Glutamatergic neuron (in vitro differentiated cells): ENCODE measurements around the gene RGMB. TPM values are rescaled to one million over a fixed set of nuclear protein-coding genes. Genes with fewer than 3 reads are reported as not detected.

Source experiments
- DNase-seq: peaks from one replicate; pipeline ENCODE4 v3.0.0; 2022
- H3K27ac Mint-ChIP-seq: one replicate; pipeline ENCODE4 v1.8.0; 2020; ENCODE audit warnings: mild to moderate bottlenecking, mixed read lengths, inconsistent platforms; ENCODE audit not compliant: unreplicated experiment
- H3K27me3 Mint-ChIP-seq: one replicate; pipeline ENCODE4 v1.8.0; 2020; ENCODE audit warnings: mild to moderate bottlenecking, moderate library complexity, mixed read lengths, inconsistent platforms; ENCODE audit not compliant: unreplicated experiment
- H3K36me3 Mint-ChIP-seq: one replicate; pipeline ENCODE4 v1.8.0; 2020; ENCODE audit warnings: mild to moderate bottlenecking, mixed read lengths, inconsistent platforms; ENCODE audit not compliant: unreplicated experiment
- H3K4me1 Mint-ChIP-seq: one replicate; pipeline ENCODE4 v1.8.0; 2020; ENCODE audit warnings: mild to moderate bottlenecking, low read depth, mixed read lengths, inconsistent platforms; ENCODE audit not compliant: unreplicated experiment
- H3K4me3 Mint-ChIP-seq: one replicate; pipeline ENCODE4 v1.8.0; 2020; ENCODE audit warnings: mild to moderate bottlenecking, mixed read lengths, inconsistent platforms; ENCODE audit not compliant: unreplicated experiment
- H3K9me3 Mint-ChIP-seq: one replicate; pipeline ENCODE4 v1.8.0; 2020; ENCODE audit warnings: mild to moderate bottlenecking, moderate library complexity, mixed read lengths, inconsistent platforms; ENCODE audit not compliant: unreplicated experiment
- CTCF ChIP-seq: fragments of 200-600 bp; sonication (generic); IDR thresholded peaks from one replicate; pipeline ENCODE4 v1.5.0; 2021; ENCODE audit not compliant: partially characterized antibody, unreplicated experiment
- total RNA-seq: library from RNA; stranded (reverse); fragmentation: NEBNext Ultra II Directional; extraction: Animal tissue kit (Norgen Biotek cat#: 25700); gene quantifications from one replicate; pipeline ENCODE4 v1.2.1, GENCODE V29; 2021; ENCODE audit not compliant: unreplicated experiment

Gene RGMB
- total RNA-seq, 1 donor from 2014 or later = 95.9 TPM

GRCh38 chr5:98839469-98840383 is 66.3 kb downstream of the RGMB start:
- Mint-ChIP-seq H3K4me3 (no peak overlapping the region), H3K9me3 (peaks cover 5% of the 10 kb centered on the region), H3K27ac (no peak overlapping the region), H3K27me3 (no peaks in the 10 kb centered on the region), H3K4me1 (no peaks in the 10 kb centered on the region), H3K36me3 (peaks cover 6% of the 10 kb centered on the region)
- no peak for DNase-seq
- TF ChIP-seq CTCF = no peak

- no peak overlapping the region for H3K4me3 Mint-ChIP-seq
- DNase-seq = no peak
- H3K27ac Mint-ChIP-seq = no peak overlapping the region
- H3K27me3 Mint-ChIP-seq = peaks cover 2% of the 10 kb centered on the region
- H3K9me3 Mint-ChIP-seq = peaks cover 5% of the 10 kb centered on the region
- H3K4me1 Mint-ChIP-seq = no peaks in the 10 kb centered on the region
- peaks cover 6% of the 10 kb centered on the region for H3K36me3 Mint-ChIP-seq
- no peak for TF ChIP-seq CTCF
Observed at GRCh38 chr5:98840946-98841345, 67.5 kb downstream of the RGMB start.

- no peak for TF ChIP-seq CTCF
- Mint-ChIP-seq H3K9me3 (peaks cover 5% of the 10 kb centered on the region), H3K36me3 (peaks cover 6% of the 10 kb centered on the region), H3K27me3 (peaks cover 2% of the 10 kb centered on the region), H3K27ac (no peak overlapping the region), H3K4me3 (no peak overlapping the region), H3K4me1 (no peaks in the 10 kb centered on the region)
- DNase-seq = no peak
Observed at GRCh38 chr5:98843481-98843880, 70.0 kb downstream of the RGMB start.

- H3K27ac Mint-ChIP-seq = no peak overlapping the region
- DNase-seq = no peak
- TF ChIP-seq CTCF = no peak
- H3K4me1 Mint-ChIP-seq = no peaks in the 10 kb centered on the region
- H3K4me3 Mint-ChIP-seq = no peak overlapping the region
- H3K9me3 Mint-ChIP-seq = peaks cover 5% of the 10 kb centered on the region
- peaks cover 2% of the 10 kb centered on the region for H3K27me3 Mint-ChIP-seq
- peaks cover 6% of the 10 kb centered on the region for H3K36me3 Mint-ChIP-seq
Observed at GRCh38 chr5:98844865-98845264, 71.4 kb downstream of the RGMB start.

GRCh38 chr5:98845878-98846277 is 72.4 kb downstream of the RGMB start:
- TF ChIP-seq CTCF = no peak
- Mint-ChIP-seq H3K9me3 (peaks cover 5% of the 10 kb centered on the region), H3K4me3 (no peak overlapping the region), H3K36me3 (peaks cover 6% of the 10 kb centered on the region), H3K27ac (no peak overlapping the region), H3K27me3 (peaks cover 2% of the 10 kb centered on the region), H3K4me1 (no peaks in the 10 kb centered on the region)
- DNase-seq = no peak

Other genes with a start within 250 kb of the RGMB start
- 34.2 TPM for gene CHD1, start 155.3 kb downstream of the RGMB start, total RNA-seq